A549 (cell line): ENCODE results near the gene EXOC1.

Experiments used
- CEBPB ChIP-seq, 2 experiments: fragments of >200 bp in 1 of 2; sonication (Bioruptor Twin) in 1 of 2; formaldehyde crosslinking in 1 of 2; IDR thresholded peaks; 2 replicates each; pipeline ENCODE4 v1.6.1; 2012 to 2016
- HOXA7 ChIP-seq: fragments of 250-450 bp; sonication (Bioruptor Pico); IDR thresholded peaks from 2 replicates; pipeline ENCODE4 v1.5.0; 2020; ENCODE audit warnings: mild to moderate bottlenecking, moderate library complexity
- MYC ChIP-seq: IDR thresholded peaks from 2 replicates; pipeline ENCODE4 v1.6.1; 2012; ENCODE audit warnings: mild to moderate bottlenecking, inconsistent platforms, low read length, improper control_type of control experiment, borderline replicate concordance
- POLR2A ChIP-seq: IDR thresholded peaks from 2 replicates; pipeline ENCODE4 v1.6.1; 2012; ENCODE audit warnings: mild to moderate bottlenecking, low read length
- RFX5 ChIP-seq: fragments of 450-650 bp; IDR thresholded peaks from 2 replicates; pipeline ENCODE4 v1.7.1; 2014; ENCODE audit warnings: antibody characterized with exemption, mild to moderate bottlenecking, moderate library complexity
- TF ChIP-seq, protein P1 (sequence below): fragments of >200 bp; sonication (Bioruptor Twin); formaldehyde crosslinking; IDR thresholded peaks from 3 replicates; pipeline ENCODE4 v1.5.1; 2016

DNA sequence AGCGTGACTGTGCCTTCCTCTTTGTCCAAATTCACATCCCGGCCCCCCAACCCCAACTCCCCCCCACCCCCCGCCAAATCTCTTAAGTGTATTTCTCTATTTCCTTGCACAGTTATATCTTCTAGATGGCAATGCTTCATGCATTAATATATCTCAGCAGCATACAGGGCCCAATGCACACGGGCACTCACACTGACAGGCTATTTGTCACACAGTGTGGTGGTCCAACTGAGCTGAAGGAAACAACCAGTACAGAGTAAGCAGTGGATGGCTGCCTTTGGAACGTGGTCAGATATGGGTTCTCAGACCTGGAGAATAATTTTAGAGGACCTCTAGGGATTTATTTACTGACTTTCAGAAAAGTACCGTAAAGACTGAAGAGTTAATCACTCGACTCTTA lies 681 bp downstream of the EXOC1 start:
- TF ChIP-seq POLR2A (no peak), HOXA7 (CRISPR knock-in tag) (no peak), RFX5 (no peak), MYC (no peak), CEBPB (IDR thresholded peaks at IDR 0.05) (no peak)
- TF ChIP-seq, protein P1, sequence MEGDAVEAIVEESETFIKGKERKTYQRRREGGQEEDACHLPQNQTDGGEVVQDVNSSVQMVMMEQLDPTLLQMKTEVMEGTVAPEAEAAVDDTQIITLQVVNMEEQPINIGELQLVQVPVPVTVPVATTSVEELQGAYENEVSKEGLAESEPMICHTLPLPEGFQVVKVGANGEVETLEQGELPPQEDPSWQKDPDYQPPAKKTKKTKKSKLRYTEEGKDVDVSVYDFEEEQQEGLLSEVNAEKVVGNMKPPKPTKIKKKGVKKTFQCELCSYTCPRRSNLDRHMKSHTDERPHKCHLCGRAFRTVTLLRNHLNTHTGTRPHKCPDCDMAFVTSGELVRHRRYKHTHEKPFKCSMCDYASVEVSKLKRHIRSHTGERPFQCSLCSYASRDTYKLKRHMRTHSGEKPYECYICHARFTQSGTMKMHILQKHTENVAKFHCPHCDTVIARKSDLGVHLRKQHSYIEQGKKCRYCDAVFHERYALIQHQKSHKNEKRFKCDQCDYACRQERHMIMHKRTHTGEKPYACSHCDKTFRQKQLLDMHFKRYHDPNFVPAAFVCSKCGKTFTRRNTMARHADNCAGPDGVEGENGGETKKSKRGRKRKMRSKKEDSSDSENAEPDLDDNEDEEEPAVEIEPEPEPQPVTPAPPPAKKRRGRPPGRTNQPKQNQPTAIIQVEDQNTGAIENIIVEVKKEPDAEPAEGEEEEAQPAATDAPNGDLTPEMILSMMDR = no peak
